SK-N-SH treated with all-trans-retinoic acid at 6 μM for 48 hours (cell line): ENCODE results near the gene USP13.

Experiments used
- GLIS3 ChIP-seq: fragments of 250-450 bp; sonication (Bioruptor Pico); IDR thresholded peaks from 2 replicates; pipeline ENCODE4 v1.5.0; 2020; ENCODE audit warnings: mild to moderate bottlenecking, moderate library complexity
- RARB ChIP-seq: fragments of 250-450 bp; sonication (Bioruptor Pico); IDR thresholded peaks from 2 replicates; pipeline ENCODE4 v1.8.0; 2021; ENCODE audit warnings: mild to moderate bottlenecking, moderate library complexity
- TF ChIP-seq, protein P1 (sequence below): fragments of 250-450 bp; sonication (Bioruptor Pico); IDR thresholded peaks from 2 replicates; pipeline ENCODE4 v1.5.0; 2020; ENCODE audit warnings: mild to moderate bottlenecking, moderate library complexity
- TF ChIP-seq, protein P2 (sequence below): fragments of 250-450 bp; sonication (Bioruptor Pico); IDR thresholded peaks from 2 replicates; pipeline ENCODE4 v1.5.1; 2020; ENCODE audit warnings: low read depth, mild to moderate bottlenecking, moderate library complexity

DNA sequence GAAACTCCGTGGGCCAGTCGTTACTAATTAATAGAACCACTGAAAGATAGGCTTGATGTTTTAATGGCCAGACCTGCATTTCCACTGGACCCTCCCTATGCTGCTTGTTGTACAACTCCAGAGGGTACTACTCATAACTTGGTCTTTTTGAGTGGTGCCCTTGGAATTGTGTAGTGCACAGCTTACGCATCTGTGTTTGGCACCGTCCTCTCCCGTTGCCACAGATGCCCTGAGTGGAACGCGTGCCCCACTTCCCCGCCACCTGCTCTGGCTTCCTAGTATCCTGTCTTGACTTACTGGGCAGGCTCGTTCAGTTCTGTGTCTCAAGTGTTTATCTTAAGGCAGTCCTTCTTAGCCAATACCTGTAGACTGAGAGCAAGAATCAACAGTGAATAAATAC, 78.7 kb downstream of the USP13 start:
- TF ChIP-seq, protein P1, sequence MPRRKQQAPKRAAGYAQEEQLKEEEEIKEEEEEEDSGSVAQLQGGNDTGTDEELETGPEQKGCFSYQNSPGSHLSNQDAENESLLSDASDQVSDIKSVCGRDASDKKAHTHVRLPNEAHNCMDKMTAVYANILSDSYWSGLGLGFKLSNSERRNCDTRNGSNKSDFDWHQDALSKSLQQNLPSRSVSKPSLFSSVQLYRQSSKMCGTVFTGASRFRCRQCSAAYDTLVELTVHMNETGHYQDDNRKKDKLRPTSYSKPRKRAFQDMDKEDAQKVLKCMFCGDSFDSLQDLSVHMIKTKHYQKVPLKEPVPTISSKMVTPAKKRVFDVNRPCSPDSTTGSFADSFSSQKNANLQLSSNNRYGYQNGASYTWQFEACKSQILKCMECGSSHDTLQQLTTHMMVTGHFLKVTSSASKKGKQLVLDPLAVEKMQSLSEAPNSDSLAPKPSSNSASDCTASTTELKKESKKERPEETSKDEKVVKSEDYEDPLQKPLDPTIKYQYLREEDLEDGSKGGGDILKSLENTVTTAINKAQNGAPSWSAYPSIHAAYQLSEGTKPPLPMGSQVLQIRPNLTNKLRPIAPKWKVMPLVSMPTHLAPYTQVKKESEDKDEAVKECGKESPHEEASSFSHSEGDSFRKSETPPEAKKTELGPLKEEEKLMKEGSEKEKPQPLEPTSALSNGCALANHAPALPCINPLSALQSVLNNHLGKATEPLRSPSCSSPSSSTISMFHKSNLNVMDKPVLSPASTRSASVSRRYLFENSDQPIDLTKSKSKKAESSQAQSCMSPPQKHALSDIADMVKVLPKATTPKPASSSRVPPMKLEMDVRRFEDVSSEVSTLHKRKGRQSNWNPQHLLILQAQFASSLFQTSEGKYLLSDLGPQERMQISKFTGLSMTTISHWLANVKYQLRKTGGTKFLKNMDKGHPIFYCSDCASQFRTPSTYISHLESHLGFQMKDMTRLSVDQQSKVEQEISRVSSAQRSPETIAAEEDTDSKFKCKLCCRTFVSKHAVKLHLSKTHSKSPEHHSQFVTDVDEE (CRISPR knock-in tag), result no peak
- TF ChIP-seq, protein P2, sequence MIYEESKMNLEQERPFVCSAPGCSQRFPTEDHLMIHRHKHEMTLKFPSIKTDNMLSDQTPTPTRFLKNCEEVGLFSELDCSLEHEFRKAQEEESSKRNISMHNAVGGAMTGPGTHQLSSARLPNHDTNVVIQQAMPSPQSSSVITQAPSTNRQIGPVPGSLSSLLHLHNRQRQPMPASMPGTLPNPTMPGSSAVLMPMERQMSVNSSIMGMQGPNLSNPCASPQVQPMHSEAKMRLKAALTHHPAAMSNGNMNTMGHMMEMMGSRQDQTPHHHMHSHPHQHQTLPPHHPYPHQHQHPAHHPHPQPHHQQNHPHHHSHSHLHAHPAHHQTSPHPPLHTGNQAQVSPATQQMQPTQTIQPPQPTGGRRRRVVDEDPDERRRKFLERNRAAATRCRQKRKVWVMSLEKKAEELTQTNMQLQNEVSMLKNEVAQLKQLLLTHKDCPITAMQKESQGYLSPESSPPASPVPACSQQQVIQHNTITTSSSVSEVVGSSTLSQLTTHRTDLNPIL (CRISPR knock-in tag), result no peak
- TF ChIP-seq RARB, result no peak
- TF ChIP-seq GLIS3 (CRISPR knock-in tag), result no peak
